DMS153 treated with DMSO at 0.1 percent for 48 hours (cell line): ENCODE results near the gene PTPN18.
"Not testable (repeated sequence)": the region's sequence is repeated elsewhere in the genome, so short reads cannot be mapped to it uniquely, and the experiment has no call there.

Experiments
- DNase-seq: peaks from one replicate; lab custom pipeline; 2025; ENCODE audit not compliant: unreplicated experiment; lab: John Stamatoyannopoulos, UW

Gene PTPN18

GRCh38 chr2:130355578-130356431, at the start of gene PTPN18:
Gene PTPN18 (plus strand): TSS chr2:130356056. CDS start chr2:130356108, 52 bp downstream.
- DNase-seq = peak; percentile 57

DNA sequence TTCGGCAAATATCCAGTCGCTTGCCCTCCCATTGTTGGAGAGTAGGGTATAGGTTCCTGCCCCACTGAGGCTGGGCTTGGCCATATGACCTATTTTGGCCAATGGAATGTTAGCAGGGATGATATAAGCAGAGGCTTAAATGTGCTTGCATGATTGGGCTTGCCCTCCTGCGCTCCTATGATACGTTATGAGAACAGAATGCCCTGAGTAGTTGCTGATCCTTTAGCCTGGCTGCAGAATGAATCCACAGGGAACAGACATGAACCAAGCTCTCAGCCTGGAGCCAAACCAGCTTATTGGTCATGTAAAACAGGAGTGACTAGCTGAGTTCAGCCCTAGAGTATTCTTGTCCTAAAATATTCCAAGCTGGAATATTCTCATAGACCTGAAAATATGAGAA, 48.0 kb upstream of the PTPN18 start:
- no peak for DNase-seq

DNA sequence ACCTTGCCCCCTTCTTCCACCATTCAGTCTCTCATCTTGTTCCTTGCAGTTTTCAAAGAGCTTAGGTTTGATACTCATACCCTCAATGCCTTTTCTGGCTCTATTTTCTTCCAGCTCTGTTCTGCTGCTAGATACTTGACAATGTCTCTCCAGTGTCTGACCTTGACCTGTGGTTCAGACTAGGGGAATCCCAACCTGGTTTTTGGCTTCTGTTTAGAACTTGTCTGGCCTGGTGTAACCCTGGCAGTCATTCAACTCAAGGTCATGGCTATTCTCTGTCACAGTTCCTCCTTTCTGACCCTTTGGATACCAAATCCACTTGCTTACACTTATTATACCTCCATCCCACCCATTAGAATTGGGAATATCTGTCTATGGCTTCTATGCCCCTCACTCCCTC, 45.0 kb upstream of the PTPN18 start:
- no peak for DNase-seq

GRCh38 chr2:130313812-130314334, 42.0 kb upstream of the PTPN18 start:
- DNase-seq = no peak

GRCh38 chr2:130314377-130314776, 41.5 kb upstream of the PTPN18 start:
- DNase-seq = no peak

GRCh38 chr2:130316596-130316995, 39.3 kb upstream of the PTPN18 start:
- no peak for DNase-seq

DNA sequence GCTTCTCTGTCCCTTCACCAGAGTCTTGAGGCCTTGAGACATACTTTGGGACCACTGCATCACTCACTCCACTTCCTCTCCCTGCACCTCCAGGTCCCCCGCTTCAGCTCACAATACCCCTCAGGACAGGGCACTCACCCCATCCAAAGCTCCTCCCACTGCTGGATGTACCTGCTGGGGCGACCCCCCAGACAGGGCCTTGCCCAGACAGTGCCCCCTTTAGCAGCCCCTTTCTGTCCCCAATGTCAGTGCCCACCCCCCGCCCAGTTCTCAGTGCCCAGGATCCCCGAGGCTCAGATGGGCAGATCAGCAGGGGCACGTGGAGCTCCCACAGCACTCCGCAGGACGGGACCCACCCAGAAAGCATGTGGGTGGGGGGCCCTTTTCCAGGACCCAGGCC, 37.0 kb upstream of the PTPN18 start:
- DNase-seq = no peak

DNA sequence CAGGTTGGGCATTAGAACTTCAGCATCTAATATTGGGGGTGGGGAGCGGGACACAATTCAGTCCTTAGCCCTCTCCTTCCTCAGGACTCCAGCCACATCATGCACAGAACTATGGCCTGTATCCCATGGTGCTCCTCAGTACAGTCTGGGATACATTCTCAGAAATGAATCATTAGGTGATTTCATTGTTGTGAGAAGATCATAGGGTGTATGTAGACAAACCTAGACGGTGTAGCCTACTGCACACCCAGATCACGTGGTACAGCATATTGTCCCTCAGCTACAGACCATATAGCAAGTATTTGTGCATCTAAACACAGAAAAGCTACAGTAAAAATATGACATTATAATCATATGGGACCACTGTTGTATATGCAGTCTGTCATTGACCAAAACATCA, 36.3 kb upstream of the PTPN18 start:
- no peak for DNase-seq

DNA sequence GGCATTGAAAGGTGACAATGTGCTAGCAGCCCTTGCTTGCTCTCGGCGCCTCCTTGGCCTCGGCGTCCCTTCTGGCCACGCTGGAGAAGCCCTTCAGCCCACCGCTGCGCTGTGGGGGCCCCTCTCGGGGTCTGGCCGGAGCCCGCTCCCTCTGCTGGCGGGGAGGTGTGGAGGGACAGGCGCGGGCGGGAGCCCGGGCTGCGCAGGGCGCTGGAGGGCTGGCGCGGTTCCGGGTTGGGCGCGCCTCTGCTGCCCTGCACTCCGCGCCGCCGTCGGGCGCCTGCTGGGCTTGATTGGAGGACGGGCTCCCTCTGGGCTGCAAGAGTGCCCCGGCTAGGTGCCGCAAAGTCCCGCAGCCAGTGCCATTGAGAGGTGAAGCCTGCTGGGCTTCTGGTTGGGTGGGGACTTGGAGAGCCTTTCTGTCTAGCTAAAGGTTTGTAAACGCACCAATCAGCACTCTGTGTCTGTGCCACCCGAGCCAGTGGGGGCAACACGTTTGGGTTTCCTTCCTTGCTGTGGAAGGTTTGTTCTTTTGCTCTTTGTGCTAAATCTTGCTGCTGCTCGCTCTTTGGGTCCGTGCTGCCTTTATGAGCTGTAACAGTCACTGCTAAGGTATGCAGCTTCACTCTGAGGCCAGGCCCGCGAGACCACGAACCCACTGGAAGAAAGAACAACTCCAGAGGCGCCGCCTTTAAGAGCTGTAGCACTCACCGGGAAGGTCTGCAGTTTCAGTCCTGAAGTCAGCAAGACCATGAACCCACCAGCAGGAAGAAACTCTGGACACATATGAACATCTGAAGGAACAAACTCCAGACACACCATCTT, 27.9 kb upstream of the PTPN18 start:
- no peak for DNase-seq

DNA sequence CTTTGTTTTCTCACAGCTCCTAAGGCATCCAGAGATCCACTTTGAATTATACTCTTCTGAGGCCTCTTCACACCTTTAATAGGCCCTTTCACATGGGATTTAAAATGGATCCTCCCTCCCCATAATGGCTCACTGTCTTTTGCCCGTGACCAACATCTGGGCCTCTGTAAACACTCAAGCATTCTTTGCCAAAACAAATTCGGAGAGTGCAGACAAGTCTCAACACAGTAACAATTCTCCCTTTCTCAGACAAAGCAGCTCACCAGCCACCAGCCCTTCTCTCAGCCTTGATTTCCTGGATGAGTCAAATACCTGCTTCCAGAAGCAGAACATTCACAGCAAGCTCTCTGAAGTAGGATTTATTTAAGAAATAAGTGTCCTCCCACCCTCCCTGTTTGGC, 27.1 kb upstream of the PTPN18 start:
- DNase-seq = no peak

DNA sequence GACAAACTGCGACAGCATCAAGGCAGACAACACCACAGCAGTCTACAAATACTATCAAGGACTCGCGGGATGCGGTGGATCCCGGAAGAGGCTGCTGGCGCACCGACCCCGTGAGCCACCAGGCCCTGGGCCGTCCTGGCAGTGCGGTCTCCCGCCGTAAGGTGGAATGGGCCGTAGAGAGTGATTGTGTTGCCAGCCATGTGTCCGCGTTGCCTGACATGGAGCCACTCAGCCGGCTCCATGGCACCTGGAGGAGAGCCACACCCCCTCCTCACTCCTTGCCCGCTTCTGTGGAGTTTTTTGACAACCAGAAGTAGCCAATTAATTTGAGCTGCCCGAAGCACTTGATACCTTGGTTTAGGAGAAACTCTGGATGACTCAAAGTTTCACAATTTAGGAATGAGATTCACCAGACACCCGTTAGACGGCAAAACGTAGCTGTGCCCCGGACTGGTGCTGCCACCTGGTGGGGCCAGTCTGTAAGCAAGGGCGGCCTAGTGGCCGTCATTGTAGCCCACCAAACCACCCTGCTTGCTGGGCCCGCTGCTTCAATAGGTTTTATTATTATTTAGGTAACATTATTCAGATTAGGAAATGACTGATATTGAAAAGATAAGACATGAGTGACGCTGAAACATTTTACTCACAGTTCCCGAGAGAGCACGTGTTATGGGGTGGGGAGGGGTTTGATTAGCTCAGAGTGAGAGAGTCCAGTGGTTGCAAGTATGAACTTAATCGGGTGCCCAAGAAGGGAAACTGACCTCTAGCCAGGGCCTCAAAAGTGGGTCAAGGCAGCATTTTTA, 23.4 kb upstream of the PTPN18 start:
- peak; percentile 46 for DNase-seq

- not testable (repeated sequence) for DNase-seq
Observed at GRCh38 chr2:130333253-130333652, 22.6 kb upstream of the PTPN18 start.

DNA sequence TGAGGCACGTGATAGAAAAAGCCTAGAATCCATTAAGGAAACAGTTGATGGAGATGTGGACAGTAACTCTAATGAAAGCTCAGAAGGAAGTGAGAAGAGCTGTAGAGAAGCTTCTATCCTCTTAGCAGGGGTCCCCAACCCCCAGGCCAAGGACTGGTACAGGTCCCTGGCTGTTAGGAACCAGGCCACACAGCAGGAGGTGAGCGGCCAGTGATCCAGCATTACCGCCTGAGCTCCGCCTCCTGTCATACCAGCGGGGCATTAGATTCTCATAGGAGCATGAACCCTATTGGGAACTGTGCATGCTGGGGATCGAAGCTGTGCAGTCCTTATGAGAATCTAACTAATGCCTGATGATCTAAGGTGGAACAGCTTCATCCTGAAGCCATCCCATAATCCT, 21.8 kb upstream of the PTPN18 start:
- no peak for DNase-seq

DNA sequence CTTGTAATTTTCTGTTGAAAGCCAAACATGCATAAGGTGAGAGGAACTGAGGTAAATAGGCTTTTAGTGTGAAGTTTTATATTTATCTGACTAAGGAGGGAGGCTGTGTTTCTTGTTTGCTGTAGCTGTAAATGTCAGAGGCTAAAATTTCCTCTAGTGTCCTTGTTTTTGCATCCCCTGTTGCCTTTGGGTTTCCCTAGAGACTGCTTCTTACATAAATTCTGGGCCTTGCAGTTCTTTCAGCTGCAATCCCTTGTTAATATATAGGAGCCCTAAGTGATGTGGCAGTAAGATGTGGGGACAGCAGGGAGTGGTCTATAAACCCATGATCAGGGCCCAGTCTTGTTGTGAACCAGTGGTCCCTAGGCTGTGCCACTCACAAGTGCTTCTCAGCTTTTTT, 20.6 kb upstream of the PTPN18 start:
- DNase-seq = no peak

GRCh38 chr2:130336150-130336876, 19.5 kb upstream of the PTPN18 start:
- DNase-seq = peak; percentile 65

GRCh38 chr2:130336877-130337734, 18.8 kb upstream of the PTPN18 start:
- peak; percentile 69 for DNase-seq

DNA sequence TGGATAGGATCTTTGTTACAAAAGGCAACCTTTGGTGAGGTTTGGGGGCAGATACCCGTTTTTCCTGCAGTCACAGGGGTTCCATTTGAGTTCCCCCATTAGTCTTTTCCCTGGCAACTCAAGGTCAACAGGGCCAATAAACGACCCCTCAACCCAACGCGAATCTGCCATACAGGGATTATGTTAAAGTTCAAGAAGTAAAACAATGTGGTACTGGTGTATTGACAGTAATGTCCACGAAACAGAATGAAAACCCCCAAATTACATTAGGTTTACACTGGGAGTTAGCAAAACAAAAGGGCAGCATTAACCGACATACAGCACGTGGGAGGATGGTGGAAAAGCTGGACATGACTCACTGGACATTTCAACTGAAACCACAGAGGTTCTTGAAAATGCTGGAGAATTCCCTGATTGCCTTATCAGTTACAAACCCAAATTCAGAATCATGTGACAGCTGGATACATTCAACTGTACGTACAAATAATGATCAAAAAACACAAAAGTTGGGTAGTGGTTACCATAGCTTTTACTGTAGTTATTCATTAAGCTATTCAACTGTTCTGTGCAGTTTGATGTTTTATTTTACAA, 18.0 kb upstream of the PTPN18 start:
- DNase-seq = no peak

DNA sequence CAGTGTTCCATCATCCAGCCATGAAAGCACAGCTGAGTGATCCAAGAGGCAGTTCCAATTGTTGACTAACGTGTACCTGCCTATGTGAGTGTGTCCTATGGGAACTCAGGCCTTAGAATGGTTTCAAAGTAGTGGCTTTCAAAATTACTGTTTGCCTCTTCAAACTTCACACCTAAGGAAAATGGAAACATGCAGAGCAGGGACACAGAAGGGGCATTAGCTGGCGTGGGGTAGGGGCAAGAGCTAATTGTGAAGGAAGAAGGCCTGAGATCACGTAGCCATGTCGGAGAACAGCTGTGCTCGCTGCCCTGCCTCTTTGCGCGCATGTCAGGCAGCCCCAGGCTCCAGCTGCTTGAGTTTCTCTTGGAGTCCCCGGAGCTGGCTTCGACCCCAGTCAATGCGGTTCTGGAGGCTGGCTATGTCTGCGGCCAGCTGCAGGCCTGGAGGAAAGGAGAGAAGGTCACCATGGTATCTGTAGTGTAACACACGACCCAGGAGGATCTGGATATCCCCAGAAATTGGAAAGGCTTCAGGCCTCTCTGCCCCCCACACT, 17.0 kb upstream of the PTPN18 start:
- no peak for DNase-seq
